Naive thymus-derived CD4-positive, alpha-beta T cell (primary cell): ENCODE results near the gene CD44. TPM values are rescaled to one million over a fixed set of nuclear protein-coding genes. Genes with fewer than 3 reads are reported as not detected.
"Not testable (repeated sequence)": the region's sequence is repeated elsewhere in the genome, so short reads cannot be mapped to it uniquely, and the experiment has no call there.

Experiments used
- ATAC-seq: fragments of 150-1000 bp; cut with Tn5 transposase; 2 replicates; pipeline ENCODE4 v1.10.0; 2021; ENCODE audit warnings: mild to moderate bottlenecking, moderate library complexity
- CTCF ChIA-PET: fragments of 350-600 bp; sonication (Branson Sonifier 250); formaldehyde crosslinking; loops from one replicate; lab custom pipeline; 2021; ENCODE audit warnings: antibody characterized with exemption; lab: Charles Lee
- POLR2A ChIA-PET: fragments of 350-600 bp; sonication (Branson Sonifier 250); formaldehyde crosslinking; loops from one replicate; lab custom pipeline; 2021; ENCODE audit warnings: antibody characterized with exemption, inconsistent platforms; lab: Charles Lee
- DNase-seq, 9 donors: peaks; one replicate each; pipeline versions ENCODE4 v3.0.0 to v3.0.0-alpha.2; 2020 to 2022; ENCODE audit warnings: mixed read lengths in 1 of 9
- H3K27ac ChIP-seq: one replicate; pipeline ENCODE4 v1.7.0; 2013; ENCODE audit warnings: mild to moderate bottlenecking, low read depth, low read length, moderate library complexity
- H3K27me3 ChIP-seq, 2 donors: one replicate each; pipeline ENCODE4 v1.7.0; 2013; ENCODE audit warnings: low read length in 2 of 2, mild to moderate bottlenecking in 2 of 2, moderate library complexity in 2 of 2; ENCODE audit not compliant: control insufficient read depth in 2 of 2, insufficient read depth in 2 of 2
- H3K36me3 ChIP-seq, 3 experiments: 1 replicate in 2 of 3; 2 replicates in 1 of 3; pipeline ENCODE4 v1.7.0; 2013; ENCODE audit warnings: low read length in 3 of 3, mild to moderate bottlenecking in 3 of 3, moderate library complexity in 1 of 3; ENCODE audit not compliant: insufficient read depth in 3 of 3, control insufficient read depth in 2 of 3
- H3K4me1 ChIP-seq, 2 donors: one replicate each; pipeline ENCODE4 v1.7.0; 2013; ENCODE audit warnings: low read length in 2 of 2, mild to moderate bottlenecking in 2 of 2, moderate library complexity in 1 of 2; ENCODE audit not compliant: control insufficient read depth in 2 of 2, insufficient read depth in 2 of 2
- H3K4me3 ChIP-seq: 2 replicates; pipeline ENCODE4 v1.7.0; 2013; ENCODE audit warnings: mild to moderate bottlenecking, low read length
- H3K9me3 ChIP-seq, 3 experiments: 1 replicate in 2 of 3; 2 replicates in 1 of 3; pipeline ENCODE4 v1.7.0; 2013; ENCODE audit warnings: low read length in 3 of 3; ENCODE audit not compliant: control insufficient read depth in 2 of 3
- H3K27ac Mint-ChIP-seq, 9 donors: one replicate each; pipeline ENCODE4 v1.8.0; 2020 to 2022; ENCODE audit warnings: mixed read lengths in 9 of 9, mild to moderate bottlenecking in 8 of 9, moderate library complexity in 5 of 9, inconsistent platforms in 2 of 9
- H3K27me3 Mint-ChIP-seq, 5 donors: one replicate each; pipeline ENCODE4 v1.8.0; 2021 to 2022; ENCODE audit warnings: mixed read lengths in 5 of 5, mild to moderate bottlenecking in 1 of 5
- H3K36me3 Mint-ChIP-seq, 5 donors: one replicate each; pipeline ENCODE4 v1.8.0; 2020 to 2022; ENCODE audit warnings: mixed read lengths in 5 of 5, mild to moderate bottlenecking in 3 of 5, inconsistent platforms in 1 of 5
- H3K4me1 Mint-ChIP-seq, 7 donors: one replicate each; pipeline ENCODE4 v1.8.0; 2020 to 2022; ENCODE audit warnings: mixed read lengths in 7 of 7, mild to moderate bottlenecking in 3 of 7, inconsistent platforms in 1 of 7
- H3K4me3 Mint-ChIP-seq, 10 donors: one replicate each; pipeline ENCODE4 v1.8.0; 2020 to 2022; ENCODE audit warnings: mild to moderate bottlenecking in 10 of 10, mixed read lengths in 10 of 10, moderate library complexity in 6 of 10, inconsistent platforms in 2 of 10
- H3K9me3 Mint-ChIP-seq, 11 donors: one replicate each; pipeline ENCODE4 v1.8.0; 2020 to 2022; ENCODE audit warnings: mixed read lengths in 11 of 11, mild to moderate bottlenecking in 4 of 11, inconsistent platforms in 1 of 11, moderate library complexity in 1 of 11
- intact Hi-C, 2 donors: fragments of 100-400 bp; cut with micrococcal nuclease; formaldehyde crosslinking; loops; one replicate each; pipeline ENCODE4 v1.15.1; 2023
- polyA plus RNA-seq, 2 donors: library from polyadenylated mRNA; unstranded; fragments of 300-500 nt; fragmentation: Illumina TruSeq; gene quantifications; one replicate each; pipeline ENCODE4 v1.2.3, GENCODE V29; 2021
- total RNA-seq, 6 experiments: library from RNA in 5 of 6; stranded (reverse) in 5 of 6; gene quantifications; 1 replicate in 5 of 6; 2 replicates in 1 of 6; pipeline ENCODE4 v1.2.3 and lab custom pipeline; 2021 to 2026

The CD44 gene
- total and polyA plus RNA-seq, 7 experiments from 2014 or later = 332 to 1,223 (median 755) TPM

DNA sequence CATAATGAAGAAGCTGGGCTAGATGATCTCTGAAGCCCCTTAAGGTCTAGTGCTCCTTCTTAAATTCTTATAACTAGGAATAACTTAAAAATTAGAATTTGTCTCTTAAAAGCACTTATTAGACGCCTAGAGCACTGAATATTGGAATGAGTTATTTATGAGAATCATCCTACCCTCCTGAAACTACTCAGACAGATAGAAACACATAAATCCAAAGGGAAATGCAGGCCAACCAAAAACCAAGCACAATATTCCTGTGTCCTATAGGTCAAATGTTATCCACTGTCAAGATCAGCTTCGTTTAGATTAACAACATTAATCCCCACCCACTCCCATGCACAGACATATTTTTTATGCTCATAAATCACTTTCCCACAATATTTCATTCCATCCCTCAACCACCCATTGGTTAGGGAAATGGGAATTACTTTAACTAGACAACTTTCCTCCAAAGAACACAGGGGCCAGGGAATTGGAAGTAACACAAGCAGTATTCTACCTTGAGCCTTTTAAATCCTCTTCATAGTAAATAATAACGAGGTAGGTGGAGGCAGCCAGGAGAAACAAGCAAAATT, 87.1 kb downstream of the CD44 start:
- H3K27ac Mint-ChIP-seq = peak overlapping the region in 8 of 9 donors; percentile 31 to 86 (median 74)
- H3K9me3 Mint-ChIP-seq = peaks cover 0 to 8% (median 0%) of the 10 kb centered on the region in 11 donors
- no peaks in the 10 kb centered on the region for H3K4me1 ChIP-seq
- H3K9me3 ChIP-seq = no peaks in the 10 kb centered on the region
- no peak overlapping the region for H3K4me3 ChIP-seq
- ATAC-seq (no peak), DNase-seq (no peak)
- no peaks in the 10 kb centered on the region for H3K27me3 ChIP-seq
- ChIA-PET CTCF (interaction anchor here (0.7 kb wide), 1 partner anchor 79 kb away, joined by 3 read pairs; no protein-coding TSS in a partner anchor), POLR2A (no interaction called here)
- peaks cover 2 to 49% (median 20%) of the 10 kb centered on the region in 7 donors for H3K4me1 Mint-ChIP-seq
- H3K27ac ChIP-seq = no peak overlapping the region
- no peaks in the 10 kb centered on the region for H3K27me3 Mint-ChIP-seq
- H3K36me3 Mint-ChIP-seq = peaks cover 65 to 91% (median 84%) of the 10 kb centered on the region in 5 donors
- H3K4me3 Mint-ChIP-seq = peak overlapping the region in 1 of 10 donors; percentile 4
- peaks cover 63 to 99% (median 63%) of the 10 kb centered on the region in 3 experiments for H3K36me3 ChIP-seq
- intact Hi-C loops = no loop called here

DNA sequence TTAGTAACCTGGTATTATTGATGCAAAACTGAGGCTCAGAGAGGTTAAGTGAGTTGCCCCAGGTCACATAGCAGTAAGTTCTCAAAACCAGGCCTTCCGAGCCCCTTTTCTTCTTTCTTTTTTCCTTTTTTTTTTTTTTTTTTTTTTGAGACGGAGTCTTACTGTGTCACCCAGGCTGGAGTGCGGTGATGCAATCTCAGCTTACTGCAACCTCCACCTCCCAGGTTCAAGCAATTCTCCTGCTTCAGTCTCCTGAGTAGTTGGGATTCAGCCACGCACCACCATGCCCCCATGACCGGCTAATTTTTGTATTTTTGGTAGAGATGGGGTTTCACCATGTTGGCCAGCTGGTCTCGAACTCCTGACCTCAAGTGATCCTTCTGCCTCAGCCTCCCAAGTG, 87.8 kb downstream of the CD44 start:
- H3K27ac ChIP-seq, H3K4me1 ChIP-seq, ATAC-seq, POLR2A ChIA-PET, DNase-seq, H3K27me3 ChIP-seq, H3K4me3 ChIP-seq, H3K27me3 Mint-ChIP-seq, H3K4me3 Mint-ChIP-seq, H3K9me3 ChIP-seq, intact Hi-C loops, H3K9me3 Mint-ChIP-seq: not testable (repeated sequence)
- peaks cover 65 to 91% (median 84%) of the 10 kb centered on the region in 5 donors for H3K36me3 Mint-ChIP-seq
- H3K4me1 Mint-ChIP-seq = peaks cover 2 to 46% (median 18%) of the 10 kb centered on the region in 7 donors
- H3K36me3 ChIP-seq = peaks cover 56 to 99% (median 57%) of the 10 kb centered on the region in 3 experiments
- CTCF ChIA-PET = interaction anchor here (0.7 kb wide), 2 partner anchors 38 to 79 kb away, joined by 3 to 5 read pairs; no protein-coding TSS in a partner anchor
- peak overlapping the region in 7 of 9 donors; percentile 57 to 86 (median 78) for H3K27ac Mint-ChIP-seq

DNA sequence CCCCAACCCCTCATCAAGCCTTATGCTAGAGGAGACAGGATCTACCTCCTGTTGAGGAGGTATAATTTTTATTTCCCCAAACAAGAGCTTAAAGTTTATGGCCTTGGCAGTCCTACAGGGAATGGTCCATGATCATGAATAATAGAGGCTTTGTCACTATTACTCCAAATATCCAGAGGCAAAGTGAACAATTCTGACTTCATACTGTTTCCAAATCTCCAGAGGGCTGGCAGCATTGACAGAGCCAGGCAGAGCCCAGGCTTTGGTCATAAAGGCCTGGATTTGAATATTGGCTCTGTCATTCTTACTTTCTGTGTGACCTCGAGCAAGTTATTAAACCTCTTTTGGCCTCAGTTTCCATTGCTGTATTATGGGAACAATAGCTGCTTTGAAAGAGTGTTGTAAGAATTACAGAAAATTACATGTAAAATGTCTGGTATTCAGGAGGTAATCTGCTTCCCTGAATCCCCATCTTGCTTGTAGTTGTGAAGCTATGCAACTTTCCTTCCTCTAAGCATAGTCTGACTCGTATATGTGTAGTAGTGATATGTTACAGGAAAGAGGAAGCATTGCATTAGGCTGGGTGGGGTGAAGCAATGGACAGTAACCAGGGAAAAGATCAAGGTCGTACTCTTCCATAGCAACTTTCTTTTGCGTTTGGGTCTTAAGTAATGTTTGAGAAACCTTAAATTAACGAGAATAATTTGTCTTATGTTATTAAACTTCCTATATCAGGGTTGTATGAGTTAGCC, 88.8 kb downstream of the CD44 start:
- H3K36me3 Mint-ChIP-seq = peaks cover 68 to 93% (median 87%) of the 10 kb centered on the region in 5 donors
- H3K27ac ChIP-seq = no peak overlapping the region
- no peaks in the 10 kb centered on the region for H3K4me1 ChIP-seq
- H3K36me3 ChIP-seq = peaks cover 49 to 91% (median 49%) of the 10 kb centered on the region in 3 experiments
- H3K9me3 Mint-ChIP-seq = peaks cover 0 to 14% (median 7%) of the 10 kb centered on the region in 11 donors
- ChIA-PET CTCF (no interaction called here), POLR2A (no interaction called here)
- H3K4me3 ChIP-seq = no peak overlapping the region
- DNase-seq (no peak), ATAC-seq (peak; percentile 81)
- H3K4me3 Mint-ChIP-seq = no peak overlapping the region
- peak overlapping the region in 8 of 9 donors; percentile 3 to 80 (median 70) for H3K27ac Mint-ChIP-seq
- no peaks in the 10 kb centered on the region for H3K27me3 Mint-ChIP-seq
- no peaks in the 10 kb centered on the region for H3K9me3 ChIP-seq
- H3K27me3 ChIP-seq = no peaks in the 10 kb centered on the region
- intact Hi-C loops = no loop called here
- H3K4me1 Mint-ChIP-seq = peaks cover 3 to 47% (median 25%) of the 10 kb centered on the region in 7 donors

DNA sequence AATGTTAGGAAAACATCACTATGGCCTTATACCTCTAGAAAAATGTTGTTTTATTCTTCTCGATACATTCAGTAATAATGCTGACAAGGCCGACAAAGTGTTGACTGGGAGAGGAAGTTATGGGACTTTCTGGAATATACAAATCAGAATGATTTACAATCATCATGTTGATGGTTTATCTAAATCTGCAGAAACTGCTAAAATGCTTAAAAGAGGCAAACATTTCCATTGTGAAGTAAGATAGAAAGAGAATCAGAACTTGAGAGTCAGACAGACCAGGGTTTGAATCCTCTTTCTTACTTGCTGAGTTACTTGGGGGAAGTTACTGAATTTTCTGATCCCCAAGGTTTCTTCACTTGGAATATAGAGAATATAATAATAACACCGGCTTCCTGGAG, 89.4 kb downstream of the CD44 start:
- no peak overlapping the region for H3K4me3 Mint-ChIP-seq
- ATAC-seq (peak; percentile 3), DNase-seq (no peak)
- H3K36me3 ChIP-seq = peaks cover 43 to 85% (median 43%) of the 10 kb centered on the region in 3 experiments
- peaks cover 4 to 52% (median 25%) of the 10 kb centered on the region in 7 donors for H3K4me1 Mint-ChIP-seq
- intact Hi-C loops = no loop called here
- peaks cover 0 to 20% (median 6%) of the 10 kb centered on the region in 11 donors for H3K9me3 Mint-ChIP-seq
- H3K27me3 ChIP-seq = no peaks in the 10 kb centered on the region
- H3K27ac ChIP-seq = no peak overlapping the region
- peaks cover 65 to 89% (median 83%) of the 10 kb centered on the region in 5 donors for H3K36me3 Mint-ChIP-seq
- H3K4me1 ChIP-seq = no peaks in the 10 kb centered on the region
- POLR2A ChIA-PET = interaction anchor here (1.0 kb wide), 1 partner anchor 73 kb away, joined by 3 read pairs; no protein-coding TSS in a partner anchor
- H3K9me3 ChIP-seq = peaks cover 0 to 3% (median 0%) of the 10 kb centered on the region in 3 experiments
- CTCF ChIA-PET = no interaction called here
- peak overlapping the region in 7 of 9 donors; percentile 27 to 80 (median 62) for H3K27ac Mint-ChIP-seq
- no peak overlapping the region for H3K4me3 ChIP-seq
- H3K27me3 Mint-ChIP-seq = no peaks in the 10 kb centered on the region

DNA sequence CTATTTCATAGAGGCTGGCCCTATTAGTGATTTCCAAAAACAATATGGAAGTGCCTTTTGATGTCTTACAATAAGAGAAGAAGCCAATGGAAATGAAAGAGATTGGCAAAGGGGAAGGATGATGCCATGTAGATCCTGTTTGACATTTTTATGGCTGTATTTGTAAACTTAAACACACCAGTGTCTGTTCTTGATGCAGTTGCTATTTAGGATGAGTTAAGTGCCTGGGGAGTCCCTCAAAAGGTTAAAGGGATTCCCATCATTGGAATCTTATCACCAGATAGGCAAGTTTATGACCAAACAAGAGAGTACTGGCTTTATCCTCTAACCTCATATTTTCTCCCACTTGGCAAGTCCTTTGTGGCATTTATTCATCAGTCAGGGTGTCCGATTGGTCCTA, 91.4 kb downstream of the CD44 start:
- CTCF ChIA-PET = interaction anchor here (1.4 kb wide), 1 partner anchor 163 kb away, joined by 5 read pairs; no protein-coding TSS in a partner anchor
- DNase-seq = no peak
- Mint-ChIP-seq H3K27ac (peak overlapping the region in 8 of 9 donors; percentile 18 to 76 (median 72)), H3K36me3 (peaks cover 51 to 82% (median 81%) of the 10 kb centered on the region in 5 donors), H3K27me3 (no peaks in the 10 kb centered on the region), H3K4me3 (no peak overlapping the region), H3K4me1 (peaks cover 22 to 67% (median 42%) of the 10 kb centered on the region in 7 donors), H3K9me3 (peaks cover 4 to 39% (median 22%) of the 10 kb centered on the region in 11 donors)
- POLR2A ChIA-PET = interaction anchor here (1.1 to 1.2 kb wide), 3 partner anchors 17 to 296 kb away, joined by 3 to 4 read pairs (median 3); no protein-coding TSS in a partner anchor
- no peak overlapping the region for H3K27ac ChIP-seq
- no peak overlapping the region for H3K4me3 ChIP-seq
- intact Hi-C loops = loop anchor here in 1 of 2 donors (10.0 kb wide), 1 partner anchor 254 kb away; no protein-coding TSS in a partner anchor
- H3K9me3 ChIP-seq = peaks cover 0 to 8% (median 0%) of the 10 kb centered on the region in 3 experiments
- H3K27me3 ChIP-seq = no peaks in the 10 kb centered on the region
- no peak for ATAC-seq
- H3K36me3 ChIP-seq = peaks cover 26 to 65% (median 28%) of the 10 kb centered on the region in 3 experiments
- H3K4me1 ChIP-seq = peaks cover 6 to 9% of the 10 kb centered on the region in 2 donors
